ENCODE data around the gene FHIP2A. TPM values are rescaled to one million over a fixed set of nuclear protein-coding genes. Genes with fewer than 3 reads are reported as not detected.

Gene FHIP2A
- total and polyA plus RNA-seq, 2 of the 4 experiments (the other 2 are of a cell fraction) = 10.7 to 16.5 TPM

DNA sequence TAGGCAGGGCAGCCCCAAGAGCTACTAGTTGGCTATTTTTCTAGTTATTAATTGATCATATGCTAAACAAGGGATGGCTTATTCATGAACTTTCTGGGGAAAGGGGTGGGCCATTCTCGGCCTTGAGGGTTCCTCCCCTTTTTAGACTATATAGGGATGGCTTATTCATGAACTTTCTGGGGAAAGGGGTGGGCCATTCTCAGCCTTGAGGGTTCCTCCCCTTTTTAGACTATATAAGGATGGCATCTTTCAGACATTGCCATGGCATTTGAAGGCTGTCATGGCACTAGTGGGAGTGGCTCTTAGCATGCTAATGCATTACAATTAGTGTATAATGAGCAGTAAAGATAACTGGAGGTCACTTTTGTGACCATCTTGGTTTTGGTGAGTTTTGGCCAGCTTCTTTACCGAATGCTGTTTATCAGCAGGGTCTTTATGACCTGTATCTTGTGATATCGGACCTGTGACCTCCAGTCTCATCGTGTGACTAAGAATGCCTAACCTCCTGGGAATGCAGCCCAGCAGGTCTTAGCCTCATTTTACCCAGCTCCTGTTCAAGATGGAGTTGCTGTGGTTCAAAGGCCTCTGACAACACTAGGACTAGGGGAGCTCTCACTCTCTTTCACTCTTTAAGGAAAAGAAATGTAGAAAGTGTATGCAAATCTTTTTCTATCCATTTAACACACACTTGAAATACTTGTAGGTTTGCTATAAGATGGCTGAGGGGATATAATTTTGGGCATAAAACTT lies 7.8 kb downstream of the FHIP2A start (continued):
- TF ChIP-seq, protein P1, sequence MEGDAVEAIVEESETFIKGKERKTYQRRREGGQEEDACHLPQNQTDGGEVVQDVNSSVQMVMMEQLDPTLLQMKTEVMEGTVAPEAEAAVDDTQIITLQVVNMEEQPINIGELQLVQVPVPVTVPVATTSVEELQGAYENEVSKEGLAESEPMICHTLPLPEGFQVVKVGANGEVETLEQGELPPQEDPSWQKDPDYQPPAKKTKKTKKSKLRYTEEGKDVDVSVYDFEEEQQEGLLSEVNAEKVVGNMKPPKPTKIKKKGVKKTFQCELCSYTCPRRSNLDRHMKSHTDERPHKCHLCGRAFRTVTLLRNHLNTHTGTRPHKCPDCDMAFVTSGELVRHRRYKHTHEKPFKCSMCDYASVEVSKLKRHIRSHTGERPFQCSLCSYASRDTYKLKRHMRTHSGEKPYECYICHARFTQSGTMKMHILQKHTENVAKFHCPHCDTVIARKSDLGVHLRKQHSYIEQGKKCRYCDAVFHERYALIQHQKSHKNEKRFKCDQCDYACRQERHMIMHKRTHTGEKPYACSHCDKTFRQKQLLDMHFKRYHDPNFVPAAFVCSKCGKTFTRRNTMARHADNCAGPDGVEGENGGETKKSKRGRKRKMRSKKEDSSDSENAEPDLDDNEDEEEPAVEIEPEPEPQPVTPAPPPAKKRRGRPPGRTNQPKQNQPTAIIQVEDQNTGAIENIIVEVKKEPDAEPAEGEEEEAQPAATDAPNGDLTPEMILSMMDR (conservative IDR thresholded peaks at IDR 0.05; ENCODE audit: low read depth, low read length) = no peak
- TF ChIP-seq RCOR1 (IDR thresholded peaks at IDR 0.05; ENCODE audit: insufficient replicate concordance, low read length) = no peak

Data from IMR-90 (cell line).